ENCODE results near the gene ARHGAP25.

ARHGAP25 gene

DNA sequence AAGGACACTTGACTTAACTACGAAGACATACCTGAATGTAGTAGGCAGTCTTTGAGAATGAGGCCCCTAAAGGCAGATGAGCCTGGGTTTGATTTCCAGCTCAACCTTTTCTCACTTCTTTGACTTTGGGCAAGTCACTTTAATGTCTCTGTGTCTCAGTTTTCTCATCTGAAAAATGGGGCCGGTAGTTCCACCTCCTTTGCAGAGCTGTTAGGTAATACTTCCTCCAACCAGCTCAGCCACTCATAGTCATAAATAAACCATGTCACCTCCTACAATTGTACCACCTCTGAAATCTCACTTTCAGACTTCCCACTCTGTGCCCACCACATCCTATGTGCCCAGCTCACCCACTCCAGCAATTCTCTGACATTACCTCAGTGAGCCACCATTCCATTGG lies 10.4 kb downstream of the ARHGAP25 start:
- H4K5ac ChIP-seq (ENCODE audit: low read length), result no peak overlapping the region
- no peak overlapping the region for H3K27ac ChIP-seq (ENCODE audit: low read depth, low read length)
- H2BK15ac ChIP-seq (replicated peaks; ENCODE audit: low read depth), result no peak overlapping the region
- H3K9ac ChIP-seq (ENCODE audit: low read length), result no peak overlapping the region
- H3K56ac ChIP-seq (ENCODE audit: low read length), result no peak overlapping the region
- no peak overlapping the region for H2BK120ac ChIP-seq (ENCODE audit: low read depth, low read length)
- H3K4me1 ChIP-seq (ENCODE audit: control insufficient read depth, low read depth, low read length), result no peaks in the 10 kb centered on the region
- no peak overlapping the region for H3K4me2 ChIP-seq (ENCODE audit: low read length)
- no CpG with 5 or more reads among the region's 2 CpGs for WGBS (ENCODE audit: extremely low coverage, insufficient coverage, low lambda C conversion rate)
- H3K36me3 ChIP-seq (ENCODE audit: control insufficient read depth, insufficient read depth, low read length), result no peaks in the 10 kb centered on the region
- no peaks in the 10 kb centered on the region for H3K79me2 ChIP-seq (ENCODE audit: control insufficient read depth, insufficient read depth, low read length)
- H2BK5ac ChIP-seq (ENCODE audit: low read length), result no peak overlapping the region
- H2AK5ac ChIP-seq (ENCODE audit: low read length), result no peak overlapping the region
- H3K23ac ChIP-seq (ENCODE audit: low read length), result no peak overlapping the region
- H3K79me1 ChIP-seq (ENCODE audit: low read length), result no peaks in the 10 kb centered on the region
- H3K4me3 ChIP-seq (ENCODE audit: low read length), result no peak overlapping the region
- no peaks in the 10 kb centered on the region for H3K27me3 ChIP-seq (ENCODE audit: insufficient read depth, low read length, poor library complexity)
- H4K8ac ChIP-seq (ENCODE audit: low read depth, low read length), result no peak overlapping the region
- no peak for DNase-seq
- H3K18ac ChIP-seq (ENCODE audit: low read length), result no peak overlapping the region
- no peak overlapping the region for H3K4ac ChIP-seq (ENCODE audit: low read depth, low read length)

DNA sequence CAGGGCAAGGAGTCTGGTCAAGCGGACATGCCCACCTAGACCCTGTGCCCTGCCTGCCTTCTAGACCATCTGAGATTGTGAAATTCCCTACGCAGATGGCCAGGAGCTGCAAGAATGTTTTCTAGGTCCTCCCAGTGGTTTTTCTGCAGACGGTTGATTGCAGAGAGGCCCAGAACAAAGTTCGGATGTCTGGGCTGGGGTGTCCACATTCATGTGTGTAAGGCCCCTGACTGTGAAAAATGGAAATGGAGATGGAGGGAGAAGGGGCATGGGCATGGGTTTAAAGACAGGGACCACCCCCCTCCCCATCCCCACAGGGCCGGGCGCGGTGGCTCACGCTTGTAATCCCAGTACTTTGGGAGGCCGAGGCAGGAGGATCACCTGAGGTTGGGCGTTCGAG lies 11.8 kb downstream of the ARHGAP25 start:
- H3K79me1 ChIP-seq (ENCODE audit: low read length), result no peaks in the 10 kb centered on the region
- no peak overlapping the region for H3K27ac ChIP-seq (ENCODE audit: low read depth, low read length)
- H3K36me3 ChIP-seq (ENCODE audit: control insufficient read depth, insufficient read depth, low read length), result no peaks in the 10 kb centered on the region
- H4K5ac ChIP-seq (ENCODE audit: low read length), result no peak overlapping the region
- no peaks in the 10 kb centered on the region for H3K4me1 ChIP-seq (ENCODE audit: control insufficient read depth, low read depth, low read length)
- no peak overlapping the region for H3K4me2 ChIP-seq (ENCODE audit: low read length)
- H3K56ac ChIP-seq (ENCODE audit: low read length), result no peak overlapping the region
- no peak overlapping the region for H2BK5ac ChIP-seq (ENCODE audit: low read length)
- H3K27me3 ChIP-seq (ENCODE audit: insufficient read depth, low read length, poor library complexity), result no peaks in the 10 kb centered on the region
- H3K4me3 ChIP-seq (ENCODE audit: low read length), result no peak overlapping the region
- H3K79me2 ChIP-seq (ENCODE audit: control insufficient read depth, insufficient read depth, low read length), result no peaks in the 10 kb centered on the region
- no peak overlapping the region for H2AK5ac ChIP-seq (ENCODE audit: low read length)
- no peak overlapping the region for H2BK120ac ChIP-seq (ENCODE audit: low read depth, low read length)
- no peak overlapping the region for H3K4ac ChIP-seq (ENCODE audit: low read depth, low read length)
- H3K18ac ChIP-seq (ENCODE audit: low read length), result no peak overlapping the region
- H3K9ac ChIP-seq (ENCODE audit: low read length), result no peak overlapping the region
- WGBS (ENCODE audit: extremely low coverage, insufficient coverage, low lambda C conversion rate), result no CpG with 5 or more reads among the region's 11 CpGs
- H2BK15ac ChIP-seq (replicated peaks; ENCODE audit: low read depth), result no peak overlapping the region
- H3K23ac ChIP-seq (ENCODE audit: low read length), result no peak overlapping the region
- no peak for DNase-seq
- no peak overlapping the region for H4K8ac ChIP-seq (ENCODE audit: low read depth, low read length)

- Histone ChIP-seq H3K56ac (ENCODE audit: low read length) (no peak overlapping the region), H3K18ac (ENCODE audit: low read length) (no peak overlapping the region), H3K27ac (ENCODE audit: low read depth, low read length) (no peak overlapping the region), H3K4me2 (ENCODE audit: low read length) (no peak overlapping the region), H3K36me3 (ENCODE audit: control insufficient read depth, insufficient read depth, low read length) (no peaks in the 10 kb centered on the region), H3K27me3 (ENCODE audit: insufficient read depth, low read length, poor library complexity) (no peaks in the 10 kb centered on the region), H3K79me2 (ENCODE audit: control insufficient read depth, insufficient read depth, low read length) (no peaks in the 10 kb centered on the region), H3K9ac (ENCODE audit: low read length) (no peak overlapping the region), H3K4me1 (ENCODE audit: control insufficient read depth, low read depth, low read length) (no peaks in the 10 kb centered on the region), H3K4me3 (ENCODE audit: low read length) (no peak overlapping the region), H4K8ac (ENCODE audit: low read depth, low read length) (no peak overlapping the region), H3K4ac (ENCODE audit: low read depth, low read length) (no peak overlapping the region), H4K5ac (ENCODE audit: low read length) (no peak overlapping the region), H2BK5ac (ENCODE audit: low read length) (no peak overlapping the region), H2AK5ac (ENCODE audit: low read length) (no peak overlapping the region), H2BK120ac (ENCODE audit: low read depth, low read length) (no peak overlapping the region), H2BK15ac (replicated peaks; ENCODE audit: low read depth) (no peak overlapping the region), H3K23ac (ENCODE audit: low read length) (no peak overlapping the region), H3K79me1 (ENCODE audit: low read length) (no peaks in the 10 kb centered on the region)
- WGBS (ENCODE audit: extremely low coverage, insufficient coverage, low lambda C conversion rate), result no CpG with 5 or more reads among the region's 6 CpGs
- DNase-seq, result no peak
Observed at GRCh38 chr2:68747413-68747812, 12.8 kb downstream of the ARHGAP25 start.

- no peak for DNase-seq
Observed at GRCh38 chr2:68747900-68748299, 13.3 kb downstream of the ARHGAP25 start.

GRCh38 chr2:68748568-68748967 lies 14.0 kb downstream of the ARHGAP25 start:
- no peaks in the 10 kb centered on the region for H3K36me3 ChIP-seq (ENCODE audit: control insufficient read depth, insufficient read depth, low read length)
- H4K5ac ChIP-seq (ENCODE audit: low read length), result no peak overlapping the region
- no peak overlapping the region for H3K4ac ChIP-seq (ENCODE audit: low read depth, low read length)
- no peak overlapping the region for H2BK15ac ChIP-seq (replicated peaks; ENCODE audit: low read depth)
- H2BK120ac ChIP-seq (ENCODE audit: low read depth, low read length), result no peak overlapping the region
- H4K8ac ChIP-seq (ENCODE audit: low read depth, low read length), result no peak overlapping the region
- no peak overlapping the region for H3K56ac ChIP-seq (ENCODE audit: low read length)
- H3K27ac ChIP-seq (ENCODE audit: low read depth, low read length), result no peak overlapping the region
- no peaks in the 10 kb centered on the region for H3K79me1 ChIP-seq (ENCODE audit: low read length)
- no peaks in the 10 kb centered on the region for H3K79me2 ChIP-seq (ENCODE audit: control insufficient read depth, insufficient read depth, low read length)
- no peak overlapping the region for H3K18ac ChIP-seq (ENCODE audit: low read length)
- no peak overlapping the region for H2AK5ac ChIP-seq (ENCODE audit: low read length)
- H3K23ac ChIP-seq (ENCODE audit: low read length), result no peak overlapping the region
- DNase-seq, result no peak
- H3K4me1 ChIP-seq (ENCODE audit: control insufficient read depth, low read depth, low read length), result no peaks in the 10 kb centered on the region
- no CpG with 5 or more reads among the region's 1 CpG for WGBS (ENCODE audit: extremely low coverage, insufficient coverage, low lambda C conversion rate)
- H3K27me3 ChIP-seq (ENCODE audit: insufficient read depth, low read length, poor library complexity), result no peaks in the 10 kb centered on the region
- H2BK5ac ChIP-seq (ENCODE audit: low read length), result no peak overlapping the region
- H3K9ac ChIP-seq (ENCODE audit: low read length), result no peak overlapping the region
- no peak overlapping the region for H3K4me2 ChIP-seq (ENCODE audit: low read length)
- H3K4me3 ChIP-seq (ENCODE audit: low read length), result no peak overlapping the region

More at GRCh38 chr2:68747900-68748299, 13.3 kb downstream of the ARHGAP25 start:
- no peak overlapping the region for H2BK120ac ChIP-seq (ENCODE audit: low read depth, low read length)
- no peak overlapping the region for H2AK5ac ChIP-seq (ENCODE audit: low read length)
- H2BK15ac ChIP-seq (replicated peaks; ENCODE audit: low read depth), result no peak overlapping the region
- no peak overlapping the region for H4K8ac ChIP-seq (ENCODE audit: low read depth, low read length)
- H3K27me3 ChIP-seq (ENCODE audit: insufficient read depth, low read length, poor library complexity), result no peaks in the 10 kb centered on the region
- no peak overlapping the region for H3K4ac ChIP-seq (ENCODE audit: low read depth, low read length)
- no peak overlapping the region for H3K56ac ChIP-seq (ENCODE audit: low read length)
- no peaks in the 10 kb centered on the region for H3K79me2 ChIP-seq (ENCODE audit: control insufficient read depth, insufficient read depth, low read length)
- H3K4me3 ChIP-seq (ENCODE audit: low read length), result no peak overlapping the region
- no CpG with 5 or more reads among the region's 2 CpGs for WGBS (ENCODE audit: extremely low coverage, insufficient coverage, low lambda C conversion rate)
- no peak overlapping the region for H2BK5ac ChIP-seq (ENCODE audit: low read length)
- no peak overlapping the region for H4K5ac ChIP-seq (ENCODE audit: low read length)
- H3K4me2 ChIP-seq (ENCODE audit: low read length), result no peak overlapping the region
- no peak overlapping the region for H3K18ac ChIP-seq (ENCODE audit: low read length)
- H3K36me3 ChIP-seq (ENCODE audit: control insufficient read depth, insufficient read depth, low read length), result no peaks in the 10 kb centered on the region
- H3K23ac ChIP-seq (ENCODE audit: low read length), result no peak overlapping the region
- no peaks in the 10 kb centered on the region for H3K4me1 ChIP-seq (ENCODE audit: control insufficient read depth, low read depth, low read length)
- H3K9ac ChIP-seq (ENCODE audit: low read length), result no peak overlapping the region
- H3K79me1 ChIP-seq (ENCODE audit: low read length), result no peaks in the 10 kb centered on the region
- H3K27ac ChIP-seq (ENCODE audit: low read depth, low read length), result no peak overlapping the region

DNA sequence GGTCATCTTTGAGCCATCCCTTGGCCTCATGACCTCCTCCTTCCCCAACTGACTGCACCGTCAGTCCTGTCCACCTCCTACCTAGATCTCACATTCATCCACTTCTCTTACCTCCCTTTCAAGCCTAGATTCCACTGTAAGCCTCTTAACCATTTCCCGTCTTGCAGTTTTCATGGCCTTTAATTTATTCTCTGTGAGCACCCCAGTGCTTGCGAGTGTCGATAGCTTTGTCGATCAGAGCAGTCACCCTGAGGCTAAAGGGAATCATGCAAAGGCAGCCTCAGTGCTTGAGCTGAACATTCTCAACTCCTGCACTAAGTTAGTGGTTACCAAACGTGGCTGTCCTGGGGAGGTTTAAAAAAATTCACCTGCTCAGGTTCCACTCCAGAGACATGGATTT lies 14.7 kb downstream of the ARHGAP25 start:
- no peak overlapping the region for H2BK5ac ChIP-seq (ENCODE audit: low read length)
- no peak overlapping the region for H4K5ac ChIP-seq (ENCODE audit: low read length)
- H3K79me1 ChIP-seq (ENCODE audit: low read length), result no peaks in the 10 kb centered on the region
- H2BK15ac ChIP-seq (replicated peaks; ENCODE audit: low read depth), result no peak overlapping the region
- no peaks in the 10 kb centered on the region for H3K27me3 ChIP-seq (ENCODE audit: insufficient read depth, low read length, poor library complexity)
- no peak for DNase-seq
- no peak overlapping the region for H3K27ac ChIP-seq (ENCODE audit: low read depth, low read length)
- H3K36me3 ChIP-seq (ENCODE audit: control insufficient read depth, insufficient read depth, low read length), result no peaks in the 10 kb centered on the region
- no peak overlapping the region for H3K4me2 ChIP-seq (ENCODE audit: low read length)
- H2BK120ac ChIP-seq (ENCODE audit: low read depth, low read length), result no peak overlapping the region
- no peak overlapping the region for H3K4me3 ChIP-seq (ENCODE audit: low read length)
- no peak overlapping the region for H3K56ac ChIP-seq (ENCODE audit: low read length)
- no peak overlapping the region for H3K18ac ChIP-seq (ENCODE audit: low read length)
- no peak overlapping the region for H4K8ac ChIP-seq (ENCODE audit: low read depth, low read length)
- no peak overlapping the region for H3K23ac ChIP-seq (ENCODE audit: low read length)
- no peak overlapping the region for H3K4ac ChIP-seq (ENCODE audit: low read depth, low read length)
- no CpG with 5 or more reads among the region's 6 CpGs for WGBS (ENCODE audit: extremely low coverage, insufficient coverage, low lambda C conversion rate)
- no peak overlapping the region for H3K9ac ChIP-seq (ENCODE audit: low read length)
- no peaks in the 10 kb centered on the region for H3K4me1 ChIP-seq (ENCODE audit: control insufficient read depth, low read depth, low read length)
- no peaks in the 10 kb centered on the region for H3K79me2 ChIP-seq (ENCODE audit: control insufficient read depth, insufficient read depth, low read length)
- no peak overlapping the region for H2AK5ac ChIP-seq (ENCODE audit: low read length)
